ENCODE results near the gene PEDS1. TPM values are rescaled to one million over a fixed set of nuclear protein-coding genes. Genes with fewer than 3 reads are reported as not detected.

Gene PEDS1
- total and polyA plus RNA-seq, 11 donors = 13.7 to 37.4 (median 28.4) TPM

GRCh38 chr20:50126662-50127061 lies 26.9 kb downstream of the PEDS1 start:
- DNase-seq = no peak
- intact Hi-C loops (cut with DNase I) = loop anchor here in 1 of 10 donors (5.0 kb wide), 1 partner anchor 341 kb away; no protein-coding TSS in a partner anchor
- peak overlapping the region in 3 of 12 donors; percentile 18 to 62 (median 47) for H3K27ac ChIP-seq

GRCh38 chr20:50125279-50125678 lies 28.2 kb downstream of the PEDS1 start:
- Histone ChIP-seq H3K27me3 (no peaks in the 10 kb centered on the region), H3K27ac (peak overlapping the region in 1 of 12 donors; percentile 9), H3K9me3 (no peaks in the 10 kb centered on the region), H3K4me1 (peaks cover 0 to 11% (median 6%) of the 10 kb centered on the region in 12 donors), H3K4me3 (no peak overlapping the region), H3K36me3 (peaks cover 0 to 74% (median 60%) of the 10 kb centered on the region in 9 donors)
- WGBS, 4 donors = 98 to 100% (median 98%) methylated on average over 3 of the region's 3 CpGs
- ATAC-seq (no peak), DNase-seq (no peak)
- intact Hi-C loops (cut with DNase I) = loop anchor here in 1 of 10 donors (5.0 kb wide), 1 partner anchor 342 kb away; no protein-coding TSS in a partner anchor
- TF ChIP-seq POLR2A (IDR thresholded peaks at IDR 0.05) (no peak), CTCF (IDR thresholded peaks at IDR 0.05) (no peak)

More at GRCh38 chr20:50126662-50127061, 26.9 kb downstream of the PEDS1 start:
- 79 to 86% (median 81%) methylated on average over 4 of the region's 4 CpGs for WGBS, 4 donors
- peak in 1 of 4 donors; percentile 14 for ATAC-seq
- H3K4me1 ChIP-seq = peaks cover 0 to 16% (median 9%) of the 10 kb centered on the region in 12 donors
- no peak for TF ChIP-seq CTCF (IDR thresholded peaks at IDR 0.05)
- TF ChIP-seq POLR2A (IDR thresholded peaks at IDR 0.05) = no peak
- H3K27me3 ChIP-seq = no peaks in the 10 kb centered on the region
- H3K36me3 ChIP-seq = peaks cover 0 to 84% (median 65%) of the 10 kb centered on the region in 9 donors
- no peaks in the 10 kb centered on the region for H3K9me3 ChIP-seq
- H3K4me3 ChIP-seq = no peak overlapping the region

- Histone ChIP-seq H3K36me3 (peaks cover 0 to 66% (median 60%) of the 10 kb centered on the region in 9 donors), H3K27me3 (no peaks in the 10 kb centered on the region), H3K9me3 (no peaks in the 10 kb centered on the region), H3K4me3 (no peak overlapping the region), H3K27ac (no peak overlapping the region), H3K4me1 (peaks cover 0 to 9% (median 5%) of the 10 kb centered on the region in 12 donors)
- WGBS, 4 donors = 93 to 96% (median 95%) methylated on average over 8 to 9 of the region's 9 CpGs
- intact Hi-C loops (cut with DNase I) = loop anchor here in 1 of 10 donors (5.0 kb wide), 1 partner anchor 43 kb away; no protein-coding TSS in a partner anchor
- TF ChIP-seq POLR2A (IDR thresholded peaks at IDR 0.05) (no peak), CTCF (IDR thresholded peaks at IDR 0.05) (no peak)
- ATAC-seq (no peak), DNase-seq (no peak)
Measured at GRCh38 chr20:50124496-50124895, 29.0 kb downstream of the PEDS1 start.

GRCh38 chr20:50123418-50123817 lies 30.1 kb downstream of the PEDS1 start:
- intact Hi-C loops (cut with DNase I) = loop anchor here in 2 of 10 donors (2.0 to 5.0 kb wide), 2 partner anchors 44 to 47 kb away; no protein-coding TSS in a partner anchor
- H3K36me3 ChIP-seq = peaks cover 0 to 56% (median 50%) of the 10 kb centered on the region in 9 donors
- no peak for DNase-seq
- no peak overlapping the region for H3K4me3 ChIP-seq
- no peaks in the 10 kb centered on the region for H3K9me3 ChIP-seq
- no peak overlapping the region for H3K27ac ChIP-seq
- no peak for TF ChIP-seq POLR2A (IDR thresholded peaks at IDR 0.05)
- TF ChIP-seq CTCF (IDR thresholded peaks at IDR 0.05) = no peak
- no peak for ATAC-seq
- no peaks in the 10 kb centered on the region for H3K27me3 ChIP-seq
- 93 to 97% (median 94%) methylated on average over 7 of the region's 7 CpGs for WGBS, 4 donors
- peaks cover 0 to 9% (median 5%) of the 10 kb centered on the region in 12 donors for H3K4me1 ChIP-seq
